Left renal cortex interstitium (tissue), 4 donors: ENCODE results near the gene ATP13A2. TPM values are rescaled to one million over a fixed set of nuclear protein-coding genes. Genes with fewer than 3 reads are reported as not detected.

ENCODE experiments used
- DNase-seq, 4 donors: peaks; one replicate each; pipeline ENCODE4 v3.0.0-alpha.2; 2013; ENCODE audit warnings: low read depth in 4 of 4, low spot score in 2 of 4, missing footprints in 1 of 4
- polyA plus RNA-seq, 4 donors: library from polyadenylated mRNA; unstranded; fragments of 120-200 nt; gene quantifications; one replicate each; pipeline ENCODE4 v1.2.1, GENCODE V29; 2013; ENCODE audit not compliant: insufficient read length in 4 of 4

The ATP13A2 gene
- polyA plus RNA-seq: 10 to 100 TPM; 21.7 to 45.3 (median 37.0) TPM

- DNase-seq: peak in 3 of 4 donors; percentile 21 to 65 (median 50)
These were observed at the start of gene ATP13A2 for GRCh38 chr1:17011439-17012307. TSS of gene ATP13A2 (minus strand) at chr1:17011928. CDS start at chr1:17011738, 190 bp downstream.

- DNase-seq: no peak
These were observed 49.8 kb upstream of the ATP13A2 start for GRCh38 chr1:17061486-17061885.

GRCh38 chr1:17060306-17060749 is 48.6 kb upstream of the ATP13A2 start:
- DNase-seq: no peak

- DNase-seq: peak in 1 of 4 donors; percentile 24
These were observed 47.9 kb upstream of the ATP13A2 start for GRCh38 chr1:17059391-17060305.

GRCh38 chr1:17056551-17056950 is 44.8 kb upstream of the ATP13A2 start:
- no peak for DNase-seq

DNA sequence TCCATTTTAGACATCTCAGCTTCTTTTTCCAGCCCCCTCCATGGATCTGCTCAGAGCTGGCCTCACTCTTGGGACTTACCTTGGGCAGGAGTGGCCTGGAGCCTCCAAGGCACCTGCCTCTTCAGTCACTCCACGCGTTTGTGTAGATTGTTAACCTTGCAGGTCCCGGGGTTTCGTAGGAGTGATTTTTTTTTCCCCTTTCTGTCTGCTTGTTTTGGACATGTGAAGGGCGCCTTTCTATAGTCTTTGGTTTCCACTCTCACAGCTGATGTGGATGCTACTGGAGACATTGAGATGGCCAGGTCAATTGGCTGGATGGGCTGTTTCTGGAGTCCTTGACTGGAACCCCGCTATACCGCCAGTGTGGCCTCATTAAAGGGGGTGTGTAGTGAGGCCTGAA is 44.1 kb upstream of the ATP13A2 start:
- DNase-seq: no peak

DNA sequence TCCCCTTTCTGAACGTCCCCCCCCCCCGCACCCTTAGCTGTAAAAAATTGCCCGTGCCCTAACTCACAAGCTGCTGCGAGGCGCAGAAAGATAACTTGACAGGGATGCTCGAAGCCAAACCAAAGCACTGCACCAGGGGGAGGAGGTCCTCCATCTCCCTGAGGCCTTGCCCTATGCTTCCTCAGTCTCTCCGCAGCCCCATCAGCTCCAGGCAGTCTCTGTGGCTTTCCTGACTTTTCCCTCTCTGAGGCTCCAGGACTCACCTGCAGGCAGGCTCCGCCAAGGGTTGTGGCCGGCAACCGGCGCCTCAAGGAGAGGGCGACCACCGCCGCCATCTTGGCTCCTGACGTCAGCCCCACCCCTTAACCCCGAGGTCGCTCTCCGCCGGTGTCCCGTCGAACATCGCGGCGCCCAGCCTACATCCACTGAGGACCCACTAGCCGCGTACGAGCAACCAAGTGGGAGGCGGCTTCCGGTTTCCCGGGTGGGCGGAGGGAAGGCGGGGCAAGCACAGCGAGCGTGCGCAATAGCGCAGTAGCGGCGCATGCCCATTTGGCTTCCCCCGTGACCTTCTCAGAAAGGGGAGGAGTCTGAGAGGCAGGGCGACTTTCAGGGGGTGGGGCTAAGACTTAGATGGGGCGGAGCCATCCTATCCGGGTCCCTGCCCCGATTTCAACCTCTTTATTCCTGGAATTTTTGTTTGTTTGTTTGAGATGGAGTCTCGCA is 42.1 kb upstream of the ATP13A2 start, which contains the start of gene SDHB:
Gene SDHB (minus strand): TSS at position 348 of the 726 bp plus-strand sequence. CDS start 13 bp downstream, at position 335.
- peak; percentile 92 to 99 (median 96) for DNase-seq

- DNase-seq: no peak
These were observed 41.5 kb upstream of the ATP13A2 start for GRCh38 chr1:17053086-17053684.

GRCh38 chr1:17052641-17053040 is 40.9 kb upstream of the ATP13A2 start:
- no peak for DNase-seq

DNA sequence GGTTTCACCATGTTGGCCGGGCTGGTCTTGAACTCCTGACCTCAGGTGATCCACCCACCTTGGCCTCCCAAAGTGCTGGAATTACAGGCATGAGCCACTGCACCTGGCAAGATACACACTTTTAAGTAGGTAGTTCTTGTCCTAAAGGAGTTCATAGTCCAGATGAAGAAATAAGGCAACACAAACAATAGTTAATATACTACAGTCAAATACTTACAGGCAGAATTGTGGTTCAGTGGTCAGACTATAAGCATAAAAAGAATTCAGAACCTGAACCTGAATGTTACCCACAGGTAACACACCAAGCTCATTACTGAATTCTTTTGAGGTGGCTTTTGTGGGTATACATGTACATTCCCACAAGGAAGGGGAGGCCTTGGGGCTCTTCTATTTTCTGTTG is 40.3 kb upstream of the ATP13A2 start:
- no peak for DNase-seq

- no peak for DNase-seq
These were observed 36.2 kb upstream of the ATP13A2 start for GRCh38 chr1:17047924-17048323.

- DNase-seq: no peak
These were observed 34.6 kb upstream of the ATP13A2 start for GRCh38 chr1:17046334-17046657.

DNA sequence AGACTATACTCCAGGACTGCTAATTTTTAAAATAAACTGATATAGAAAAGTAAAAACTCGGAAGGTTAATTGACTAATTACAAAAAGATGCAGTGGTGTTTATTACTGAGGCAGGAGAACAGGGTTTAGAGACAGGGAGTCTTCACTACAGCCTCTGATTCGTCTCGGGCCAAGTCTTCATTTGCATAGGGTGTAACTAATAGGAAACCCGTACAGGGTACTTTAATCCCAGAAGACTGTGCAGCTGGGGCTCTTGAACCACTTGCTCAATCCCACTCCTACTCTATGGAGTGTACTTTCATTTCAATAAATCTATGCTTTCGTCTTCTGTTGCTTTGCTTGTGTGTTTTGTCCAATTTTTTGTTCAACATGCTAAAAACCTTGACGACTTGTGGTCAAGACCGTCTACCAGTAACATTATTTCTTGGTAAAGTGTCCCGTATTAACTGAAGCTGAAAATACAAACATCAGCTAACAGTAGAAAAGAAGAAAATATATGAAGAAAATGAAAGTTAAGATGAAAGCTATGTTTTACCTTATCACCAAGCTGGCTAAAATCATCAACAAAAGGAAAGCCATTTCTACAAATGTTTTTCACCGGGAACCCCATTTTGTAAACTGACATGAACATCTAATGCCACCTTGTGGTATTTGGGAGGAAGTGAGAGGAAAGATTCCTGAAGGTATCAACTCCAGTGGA is 34.1 kb upstream of the ATP13A2 start:
- peak in 1 of 4 donors; percentile 29 for DNase-seq

DNA sequence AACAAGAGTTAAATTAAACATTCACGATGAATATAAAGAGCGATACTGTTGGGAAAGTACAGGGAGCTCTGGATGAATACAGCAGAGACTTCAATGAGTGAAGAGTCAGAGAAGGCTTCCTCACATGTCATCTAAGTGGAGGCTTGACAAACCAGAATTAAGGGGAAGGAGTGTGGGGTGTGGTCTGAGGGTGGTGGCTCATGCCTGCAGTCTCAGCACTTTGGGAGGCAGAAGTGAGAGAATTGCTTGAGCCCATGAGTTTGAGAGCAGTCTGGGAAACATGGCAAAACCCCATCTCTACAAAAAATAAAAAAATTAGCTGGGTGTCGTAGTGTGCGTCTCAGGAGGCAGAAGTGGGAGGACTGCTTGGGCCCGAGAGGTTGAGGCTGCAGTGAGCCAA is 33.4 kb upstream of the ATP13A2 start:
- DNase-seq: no peak

- DNase-seq: no peak
These were observed 31.9 kb upstream of the ATP13A2 start for GRCh38 chr1:17043676-17044075.

DNA sequence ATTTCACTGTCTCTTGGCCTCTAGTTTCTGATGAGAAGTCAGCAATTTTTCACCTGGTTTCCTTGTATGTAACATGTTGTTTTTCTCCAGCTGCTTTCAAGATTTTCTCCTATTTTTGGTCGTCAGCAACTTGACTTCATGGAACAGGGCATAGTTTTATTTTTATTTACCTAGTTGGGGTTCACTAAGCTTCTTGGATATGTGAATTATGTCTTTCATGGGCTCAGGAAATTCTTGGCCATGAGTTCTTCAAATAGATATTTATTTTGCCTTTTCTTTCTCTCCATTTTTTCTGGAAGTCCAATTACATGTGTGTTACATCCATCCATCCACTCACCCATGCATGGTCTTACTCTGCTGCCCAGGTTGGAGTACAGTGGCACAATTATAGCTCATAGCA is 28.4 kb upstream of the ATP13A2 start:
- no peak for DNase-seq

GRCh38 chr1:17039522-17039921 is 27.8 kb upstream of the ATP13A2 start:
- DNase-seq: no peak

DNA sequence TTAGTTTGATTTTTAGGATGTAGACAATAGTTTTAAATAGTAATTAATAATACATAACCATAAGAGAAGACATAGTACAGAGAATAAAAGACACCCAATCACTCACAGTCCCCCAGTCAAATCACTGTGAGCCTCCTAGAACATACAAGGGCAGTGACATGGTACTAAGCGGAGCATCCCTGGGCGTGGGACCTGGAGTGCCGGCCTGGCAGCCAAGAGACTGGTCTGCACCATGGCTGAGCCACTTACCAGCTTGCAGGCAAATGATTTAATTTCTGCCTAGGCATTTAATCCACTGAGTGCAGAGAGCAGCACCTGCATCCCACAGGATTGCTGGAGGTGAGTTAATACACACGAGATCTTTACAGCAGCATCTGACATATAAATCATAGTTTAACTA is 21.8 kb upstream of the ATP13A2 start:
- DNase-seq: no peak

DNA sequence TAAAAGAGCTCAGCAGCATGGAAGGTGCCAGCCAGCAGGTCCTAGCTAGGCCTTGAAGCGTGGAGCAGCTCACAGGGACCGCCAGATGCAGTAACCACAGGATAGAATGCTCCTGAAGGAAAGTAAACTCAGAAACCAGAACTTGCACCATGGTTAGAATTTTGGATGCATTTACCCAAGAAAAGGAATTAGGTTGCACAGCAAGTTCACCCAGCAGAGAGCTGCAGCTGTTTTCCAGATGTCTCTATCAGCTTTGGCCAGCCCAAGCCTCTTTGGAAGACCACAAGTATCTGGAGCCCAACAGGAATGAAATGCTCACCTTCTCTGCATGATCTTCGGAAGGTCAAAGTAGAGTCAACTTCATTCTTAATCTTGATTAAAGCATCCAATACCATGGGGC is 21.0 kb upstream of the ATP13A2 start:
- DNase-seq: no peak

DNA sequence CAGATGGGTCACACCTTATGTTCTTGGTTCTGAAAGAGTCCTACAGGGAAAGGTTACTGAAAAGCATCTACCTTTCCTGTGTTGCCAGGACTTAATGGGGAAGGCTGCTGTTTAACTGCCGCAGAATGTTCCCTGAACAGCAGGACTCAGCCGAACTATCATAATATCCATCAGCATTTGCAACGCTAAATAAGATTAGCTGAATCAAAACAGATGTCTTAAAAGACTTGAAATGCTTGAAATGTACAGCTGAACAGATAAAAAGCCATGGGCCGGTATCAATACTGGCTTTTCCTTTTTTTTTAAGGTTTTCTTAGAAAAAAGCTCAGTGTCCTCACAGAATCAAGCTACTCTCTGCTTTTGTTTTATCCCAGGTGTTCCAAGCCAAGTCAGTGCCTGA is 19.7 kb upstream of the ATP13A2 start:
- DNase-seq: no peak
